ENCODE results near the gene AZIN2.

AZIN2 gene

GRCh38 chr1:33142483-33143064 is 61.6 kb downstream of the AZIN2 start:
- no peak for DNase-seq
- in situ Hi-C loops (cut with MboI; ENCODE audit: low pct_unique_long_range_greater_than_20kb, low sequenced_read_pairs) = loop anchor here (25.0 kb wide), 1 partner anchor 320 kb away; the partner anchor contains the start of gene ZSCAN20

- no peak for DNase-seq
- in situ Hi-C loops (cut with MboI; ENCODE audit: low pct_unique_long_range_greater_than_20kb, low sequenced_read_pairs) = loop anchor here (25.0 kb wide), 1 partner anchor 319 kb away; the partner anchor contains the start of gene ZSCAN20
These were observed 62.2 kb downstream of the AZIN2 start for GRCh38 chr1:33143176-33143575.

DNA sequence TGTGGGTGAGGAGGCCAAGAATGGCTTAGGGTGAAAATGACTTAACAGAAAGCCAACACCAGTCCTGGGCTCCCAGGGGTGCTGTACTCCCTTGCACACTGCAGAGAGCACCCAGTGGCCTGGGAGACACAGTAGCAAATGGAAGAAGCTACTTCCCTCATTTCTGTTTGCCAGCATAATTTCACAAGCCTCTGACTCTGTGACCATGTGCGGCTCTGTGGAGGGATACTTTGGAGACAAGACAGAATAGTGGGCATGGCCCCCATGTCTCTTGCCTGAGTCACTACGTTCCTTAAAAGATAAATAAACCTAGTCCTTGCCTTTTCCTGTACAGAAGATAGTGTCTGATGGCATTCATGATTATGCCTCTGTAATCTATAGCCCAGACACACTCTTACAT is 62.7 kb downstream of the AZIN2 start:
- DNase-seq = no peak
- in situ Hi-C loops (cut with MboI; ENCODE audit: low pct_unique_long_range_greater_than_20kb, low sequenced_read_pairs) = loop anchor here (25.0 kb wide), 1 partner anchor 319 kb away; the partner anchor contains the start of gene ZSCAN20

DNA sequence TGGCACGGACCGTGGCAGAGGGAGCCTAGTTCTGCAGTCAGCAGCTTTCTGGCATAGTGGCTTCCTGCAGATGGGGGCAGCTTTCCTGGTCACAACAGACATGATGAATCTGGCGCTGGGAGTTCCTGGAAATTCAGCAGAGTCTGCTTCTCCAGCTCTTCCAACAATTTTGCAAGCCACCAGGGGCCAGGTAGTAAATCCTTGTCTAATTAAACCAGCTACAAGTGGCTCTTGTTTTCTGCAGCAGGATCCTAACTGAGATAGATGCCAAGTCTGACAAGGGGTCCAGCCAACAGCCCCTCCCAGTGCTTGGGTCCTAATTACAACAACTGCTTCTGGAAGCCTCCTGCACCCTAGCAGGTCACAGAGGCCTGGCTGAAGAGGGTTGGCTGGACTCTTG is 65.0 kb downstream of the AZIN2 start:
- no peak for DNase-seq
- in situ Hi-C loops (cut with MboI; ENCODE audit: low pct_unique_long_range_greater_than_20kb, low sequenced_read_pairs) = loop anchor here (25.0 kb wide), 1 partner anchor 316 kb away; the partner anchor contains the start of gene ZSCAN20

- in situ Hi-C loops (cut with MboI; ENCODE audit: low pct_unique_long_range_greater_than_20kb, low sequenced_read_pairs) = loop anchor here (25.0 kb wide), 1 partner anchor 315 kb away; the partner anchor contains the start of gene ZSCAN20
- DNase-seq = no peak
These were observed 66.5 kb downstream of the AZIN2 start for GRCh38 chr1:33147275-33147996.

- in situ Hi-C loops (cut with MboI; ENCODE audit: low pct_unique_long_range_greater_than_20kb, low sequenced_read_pairs) = loop anchor here (25.0 kb wide), 1 partner anchor 314 kb away; the partner anchor contains the start of gene ZSCAN20
- peak; percentile 27 for DNase-seq
These were observed 67.0 kb downstream of the AZIN2 start for GRCh38 chr1:33147997-33148314.

DNA sequence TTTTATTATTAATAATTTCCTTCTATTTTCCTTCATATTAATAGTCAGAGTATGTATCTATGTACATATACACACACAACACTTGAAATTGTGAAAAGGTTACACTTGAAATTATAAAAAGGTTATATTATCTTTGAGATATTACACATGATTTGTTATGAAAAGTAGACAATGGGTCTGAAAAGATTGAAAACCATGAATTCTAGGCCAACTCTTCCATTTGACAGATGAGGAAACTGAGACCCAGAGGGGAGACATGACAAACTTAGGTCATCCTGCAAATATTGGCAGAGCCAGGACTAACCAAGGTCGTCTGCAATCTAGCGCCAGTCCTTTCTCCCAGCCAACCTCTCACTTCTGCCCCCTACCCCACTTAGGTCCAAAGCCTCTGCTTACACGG is 67.7 kb downstream of the AZIN2 start:
- in situ Hi-C loops (cut with MboI; ENCODE audit: low pct_unique_long_range_greater_than_20kb, low sequenced_read_pairs) = loop anchor here (25.0 kb wide), 1 partner anchor 314 kb away; the partner anchor contains the start of gene ZSCAN20
- no peak for DNase-seq

GRCh38 chr1:33149453-33150190 is 68.7 kb downstream of the AZIN2 start:
- no peak for DNase-seq
- in situ Hi-C loops (cut with MboI; ENCODE audit: low pct_unique_long_range_greater_than_20kb, low sequenced_read_pairs) = loop anchor here (25.0 kb wide), 1 partner anchor 313 kb away; the partner anchor contains the start of gene ZSCAN20

- no peak for DNase-seq
- in situ Hi-C loops (cut with MboI; ENCODE audit: low pct_unique_long_range_greater_than_20kb, low sequenced_read_pairs) = no loop called here
These were observed 69.6 kb downstream of the AZIN2 start for GRCh38 chr1:33150522-33150921.

DNA sequence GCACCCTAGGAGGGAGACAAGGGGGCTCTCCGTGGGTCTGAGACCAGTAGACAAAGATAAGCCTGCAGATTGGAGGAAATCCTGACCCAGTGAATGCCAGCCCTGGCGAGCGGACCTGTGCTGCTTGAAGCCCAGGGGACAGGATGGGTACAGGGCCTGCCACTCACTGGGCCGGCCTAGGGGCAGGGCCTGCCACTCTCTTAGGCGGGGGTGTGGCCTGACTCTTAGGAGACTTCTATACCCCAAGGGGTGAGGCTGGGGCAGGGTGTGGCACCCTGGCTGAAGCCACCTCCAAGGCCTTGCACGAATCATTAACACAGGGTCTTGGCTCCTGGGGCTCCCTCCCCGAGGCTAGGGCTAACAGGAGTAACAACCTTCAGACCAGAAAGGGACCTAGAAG is 70.2 kb downstream of the AZIN2 start:
- no peak for DNase-seq
- in situ Hi-C loops (cut with MboI; ENCODE audit: low pct_unique_long_range_greater_than_20kb, low sequenced_read_pairs) = no loop called here

- DNase-seq = no peak
These were observed 71.9 kb downstream of the AZIN2 start for GRCh38 chr1:33152685-33153432.

DNA sequence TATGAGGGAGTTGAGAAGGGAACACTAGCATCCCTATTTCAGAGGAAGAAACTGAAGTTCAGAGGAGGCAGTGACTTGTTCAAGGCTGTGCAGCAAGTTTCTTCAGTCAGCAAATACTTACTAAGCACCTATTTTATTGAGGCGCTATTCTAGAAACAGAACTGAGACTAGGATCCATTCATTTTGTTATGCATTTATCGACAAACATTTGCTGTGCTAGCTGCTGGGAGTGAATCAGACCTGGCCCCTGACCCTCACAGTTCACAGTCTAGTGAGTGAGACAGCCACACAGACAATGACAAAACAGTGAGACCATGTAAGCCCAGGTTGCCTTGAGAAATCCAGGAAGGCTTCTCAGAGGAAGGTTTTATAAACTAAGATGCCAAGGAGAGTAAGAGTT is 72.7 kb downstream of the AZIN2 start:
- DNase-seq = no peak
- in situ Hi-C loops (cut with MboI; ENCODE audit: low pct_unique_long_range_greater_than_20kb, low sequenced_read_pairs) = no loop called here

More at GRCh38 chr1:33152685-33153432, 71.9 kb downstream of the AZIN2 start:
- in situ Hi-C loops (cut with MboI; ENCODE audit: low pct_unique_long_range_greater_than_20kb, low sequenced_read_pairs) = no loop called here

GRCh38 chr1:33155877-33156538 is 75.1 kb downstream of the AZIN2 start:
- peak; percentile 9 for DNase-seq
- in situ Hi-C loops (cut with MboI; ENCODE audit: low pct_unique_long_range_greater_than_20kb, low sequenced_read_pairs) = no loop called here

DNA sequence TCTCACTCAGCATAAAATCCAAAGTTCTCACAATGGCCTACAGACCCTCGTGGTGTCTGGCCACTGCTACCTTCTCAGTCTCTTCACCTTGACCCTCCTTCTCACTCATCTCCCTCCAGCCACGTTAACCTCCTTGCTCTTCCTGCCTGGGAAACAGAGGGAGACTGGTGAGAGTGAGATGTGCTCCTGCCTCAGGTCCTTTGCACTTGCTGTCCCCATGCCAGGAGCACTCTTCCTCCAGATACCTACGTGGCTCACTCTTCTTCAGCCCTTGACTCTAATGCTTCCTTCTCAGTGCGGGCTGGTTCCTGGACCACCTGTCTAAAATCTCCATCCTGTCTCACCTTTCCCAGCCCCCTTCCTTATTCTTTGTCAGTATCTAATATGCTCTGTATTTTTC is 76.2 kb downstream of the AZIN2 start:
- DNase-seq = no peak
- in situ Hi-C loops (cut with MboI; ENCODE audit: low pct_unique_long_range_greater_than_20kb, low sequenced_read_pairs) = no loop called here

GRCh38 chr1:33158366-33158765 is 77.4 kb downstream of the AZIN2 start:
- DNase-seq = no peak
- in situ Hi-C loops (cut with MboI; ENCODE audit: low pct_unique_long_range_greater_than_20kb, low sequenced_read_pairs) = no loop called here

GRCh38 chr1:33159577-33159976 is 78.6 kb downstream of the AZIN2 start:
- in situ Hi-C loops (cut with MboI; ENCODE audit: low pct_unique_long_range_greater_than_20kb, low sequenced_read_pairs) = no loop called here
- DNase-seq = no peak

DNA sequence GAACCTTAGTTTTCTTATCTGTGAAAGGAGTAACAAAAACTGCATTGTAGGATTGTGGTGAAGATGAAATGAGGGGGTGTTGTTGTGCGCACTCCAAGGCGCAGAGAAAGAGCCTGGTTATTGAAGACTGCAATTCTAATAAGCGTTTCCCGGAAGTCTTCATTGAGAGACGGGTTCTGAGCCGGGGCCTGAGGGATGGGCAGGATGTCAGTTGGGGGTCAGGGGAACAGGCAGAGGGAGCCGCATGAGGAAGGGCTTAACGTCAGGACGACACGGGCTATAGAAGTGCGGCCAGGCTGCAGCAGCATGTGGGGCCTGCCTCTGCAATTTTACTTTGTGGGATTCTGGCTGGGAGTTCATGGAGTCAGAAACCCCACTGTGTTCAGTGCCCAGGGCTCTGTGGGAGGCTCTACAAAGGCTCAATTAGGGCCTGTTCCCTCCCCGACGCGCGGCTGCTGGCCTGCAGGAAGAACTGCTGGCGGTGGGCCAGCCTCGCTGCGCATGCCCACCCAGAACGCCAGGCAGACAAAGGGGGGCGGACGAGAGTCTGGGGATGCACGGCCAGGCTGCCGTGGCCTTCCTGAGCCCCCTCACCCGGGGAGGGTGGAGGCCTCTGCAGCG is 80.2 kb downstream of the AZIN2 start:
- DNase-seq = no peak
- in situ Hi-C loops (cut with MboI; ENCODE audit: low pct_unique_long_range_greater_than_20kb, low sequenced_read_pairs) = no loop called here

DNA sequence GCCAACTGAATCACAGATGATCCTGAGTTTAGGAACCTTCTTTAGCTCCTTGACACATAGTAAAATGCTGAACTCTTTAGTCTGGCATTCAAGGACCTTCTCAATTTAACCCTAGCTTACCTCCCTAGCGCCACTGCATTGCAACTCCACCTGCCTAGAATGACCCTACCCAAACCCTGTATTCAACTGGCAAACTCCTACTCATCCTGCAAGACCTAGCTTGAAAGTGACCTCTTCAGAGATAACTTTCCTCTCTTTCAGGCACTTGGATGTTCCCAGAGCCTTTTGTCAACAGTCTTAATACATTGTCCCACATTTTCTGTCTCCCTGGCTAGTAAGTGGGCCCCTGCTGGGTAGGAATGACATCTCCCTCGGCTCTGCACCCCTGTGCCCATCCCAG is 81.2 kb downstream of the AZIN2 start:
- no peak for DNase-seq
- in situ Hi-C loops (cut with MboI; ENCODE audit: low pct_unique_long_range_greater_than_20kb, low sequenced_read_pairs) = no loop called here

Measured in KBM-7 (cell line).